Keratinocyte (primary cell): ENCODE results near the gene SGSM1. TPM values are rescaled to one million over a fixed set of nuclear protein-coding genes. Genes with fewer than 3 reads are reported as not detected.

ENCODE experiments used
- DNase-seq: peaks from one replicate; pipeline ENCODE4 v3.0.0-alpha.2; 2011; ENCODE audit warnings: low read depth, missing footprints, low spot score
- FAIRE-seq: peaks from 2 replicates; lab custom pipeline; 2011; peaks lifted over from hg19 to GRCh38; lab: Jason Lieb, UNC
- H2AFZ ChIP-seq: 2 replicates; pipeline ENCODE4 v1.6.0; 2012; ENCODE audit warnings: low read length, control low read depth, inconsistent platforms; ENCODE audit not compliant: control insufficient read depth
- H3K27ac ChIP-seq: 2 replicates; pipeline ENCODE4 v1.5.1; 2011; ENCODE audit warnings: low read length; ENCODE audit not compliant: control insufficient read depth, insufficient read depth
- H3K27me3 ChIP-seq: 3 replicates; pipeline ENCODE4 v1.6.0; 2011; ENCODE audit warnings: low read length; ENCODE audit not compliant: control insufficient read depth, insufficient read depth; ENCODE audit errors: extremely low read depth
- H3K36me3 ChIP-seq, 2 experiments: 2 replicates in 1 of 2; 3 replicates in 1 of 2; pipeline ENCODE4 v1.5.1; 2011; ENCODE audit warnings: low read length in 2 of 2, mild to moderate bottlenecking in 1 of 2; ENCODE audit not compliant: control insufficient read depth in 2 of 2, insufficient read depth in 2 of 2; ENCODE audit errors: extremely low read depth in 1 of 2
- H3K4me1 ChIP-seq: 3 replicates; pipeline ENCODE4 v1.5.1; 2011; ENCODE audit warnings: low read length; ENCODE audit not compliant: control insufficient read depth, insufficient read depth; ENCODE audit errors: extremely low read depth
- H3K4me2 ChIP-seq: 3 replicates; pipeline ENCODE4 v1.6.0; 2011; ENCODE audit warnings: low read depth, low read length; ENCODE audit not compliant: control insufficient read depth, insufficient read depth; ENCODE audit errors: extremely low read depth
- H3K4me3 ChIP-seq, 3 experiments: fragments of 200-600 bp in 1 of 3; sonication (generic) in 1 of 3; 2 replicates in 2 of 3; 3 replicates in 1 of 3; pipeline ENCODE4 v1.5.1; 2011 to 2016; ENCODE audit warnings: low read length in 3 of 3, mild to moderate bottlenecking in 3 of 3, control low read depth in 2 of 3, inconsistent platforms in 1 of 3, low read depth in 1 of 3, mixed read lengths in 1 of 3, mixed run types in 1 of 3, moderate library complexity in 1 of 3; ENCODE audit not compliant: control insufficient read depth in 2 of 3, insufficient read depth in 2 of 3; ENCODE audit errors: extremely low read depth in 1 of 3
- H3K79me2 ChIP-seq: 2 replicates; pipeline ENCODE4 v1.6.0; 2012; ENCODE audit warnings: low read length; ENCODE audit not compliant: control insufficient read depth, insufficient read depth
- H3K9ac ChIP-seq: 3 replicates; pipeline ENCODE4 v1.6.0; 2011; ENCODE audit warnings: low read length; ENCODE audit not compliant: control insufficient read depth, insufficient read depth; ENCODE audit errors: extremely low read depth
- H3K9me1 ChIP-seq: 3 replicates; pipeline ENCODE4 v1.6.0; 2011; ENCODE audit warnings: low read length; ENCODE audit not compliant: control insufficient read depth, insufficient read depth; ENCODE audit errors: extremely low read depth
- H3K9me3 ChIP-seq: 2 replicates; pipeline ENCODE4 v1.5.1; 2012; ENCODE audit warnings: low read depth, low read length; ENCODE audit not compliant: control insufficient read depth
- H4K20me1 ChIP-seq: 3 replicates; pipeline ENCODE4 v1.6.0; 2011; ENCODE audit warnings: low read length; ENCODE audit not compliant: control insufficient read depth, insufficient read depth; ENCODE audit errors: extremely low read depth
- EZH2 ChIP-seq: IDR thresholded peaks from one replicate; pipeline ENCODE4 v1.6.1; 2012; ENCODE audit warnings: inconsistent platforms, mild to moderate bottlenecking, low read length, moderate library complexity
- dilution Hi-C: fragments of 300-500 bp; cut with MboI; formaldehyde crosslinking; loops from one replicate; pipeline ENCODE4 v1.7.0; 2020; ENCODE audit warnings: low sequenced_read_pairs; ENCODE audit not compliant: extremely low pct_ligation_motif_present
- polyA plus RNA-seq, 5 experiments: library from polyadenylated mRNA; depleted of rRNA in 3 of 5; stranded (reverse) in 3 of 5; stranded (forward) in 1 of 5; unstranded in 1 of 5; fragments of >200 nt; gene quantifications; 1 replicate in 1 of 5; 2 replicates in 3 of 5; 3 replicates in 1 of 5; pipeline versions ENCODE4 v1.2.1 to v1.2.3, GENCODE V29; 2011 to 2012; ENCODE audit warnings: missing spikeins in 2 of 5, low read depth in 1 of 5, low replicate concordance in 1 of 5
- TF ChIP-seq, protein P1 (sequence below), 3 experiments: IDR thresholded peaks in 1 of 3; conservative IDR thresholded peaks in 1 of 3; optimal IDR thresholded peaks in 1 of 3; 2 replicates in 2 of 3; 3 replicates in 1 of 3; pipeline versions ENCODE3 to v1.5.1; 2011; ENCODE audit warnings: low read length in 3 of 3, mild to moderate bottlenecking in 3 of 3, moderate library complexity in 2 of 3, control low read depth in 1 of 3, inconsistent platforms in 1 of 3; ENCODE audit not compliant: insufficient read depth in 2 of 3; ENCODE audit errors: extremely low read depth in 1 of 3

SGSM1 gene
- polyA plus RNA-seq, 1 donor (not counting 4 experiments of a cell fraction or from before 2014, with no cell fraction given): not detected

DNA sequence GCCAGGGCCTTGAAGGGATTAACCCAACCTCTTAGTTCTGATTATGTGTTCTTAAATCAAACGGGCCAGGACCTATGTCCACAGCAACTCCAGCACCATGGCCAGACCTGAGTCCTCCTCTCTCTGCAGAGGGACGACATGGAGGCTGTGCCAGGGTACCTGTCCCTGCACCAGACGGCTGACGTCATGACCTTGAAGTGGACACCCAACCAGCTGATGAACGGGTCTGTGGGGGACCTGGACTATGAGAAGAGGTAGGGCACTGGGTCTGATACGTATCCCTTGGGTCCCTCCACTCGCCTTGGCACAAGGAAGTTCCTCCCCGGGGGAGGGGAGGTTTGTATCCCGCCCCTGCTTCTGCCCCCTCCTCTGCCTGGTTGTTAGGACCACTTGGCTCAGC lies 53.6 kb downstream of the SGSM1 start:
- FAIRE-seq (no peak), DNase-seq (no peak)
- no peak overlapping the region for H3K4me2 ChIP-seq
- H3K9ac ChIP-seq: no peak overlapping the region
- no peaks in the 10 kb centered on the region for H3K27me3 ChIP-seq
- no peak overlapping the region for H2AFZ ChIP-seq
- dilution Hi-C loops: no loop called here
- no peak overlapping the region for H3K4me3 ChIP-seq
- H3K79me2 ChIP-seq: no peaks in the 10 kb centered on the region
- H3K9me1 ChIP-seq: no peaks in the 10 kb centered on the region
- H3K27ac ChIP-seq: no peak overlapping the region
- H3K4me1 ChIP-seq: no peaks in the 10 kb centered on the region
- H3K9me3 ChIP-seq: no peaks in the 10 kb centered on the region
- TF ChIP-seq, protein P1, sequence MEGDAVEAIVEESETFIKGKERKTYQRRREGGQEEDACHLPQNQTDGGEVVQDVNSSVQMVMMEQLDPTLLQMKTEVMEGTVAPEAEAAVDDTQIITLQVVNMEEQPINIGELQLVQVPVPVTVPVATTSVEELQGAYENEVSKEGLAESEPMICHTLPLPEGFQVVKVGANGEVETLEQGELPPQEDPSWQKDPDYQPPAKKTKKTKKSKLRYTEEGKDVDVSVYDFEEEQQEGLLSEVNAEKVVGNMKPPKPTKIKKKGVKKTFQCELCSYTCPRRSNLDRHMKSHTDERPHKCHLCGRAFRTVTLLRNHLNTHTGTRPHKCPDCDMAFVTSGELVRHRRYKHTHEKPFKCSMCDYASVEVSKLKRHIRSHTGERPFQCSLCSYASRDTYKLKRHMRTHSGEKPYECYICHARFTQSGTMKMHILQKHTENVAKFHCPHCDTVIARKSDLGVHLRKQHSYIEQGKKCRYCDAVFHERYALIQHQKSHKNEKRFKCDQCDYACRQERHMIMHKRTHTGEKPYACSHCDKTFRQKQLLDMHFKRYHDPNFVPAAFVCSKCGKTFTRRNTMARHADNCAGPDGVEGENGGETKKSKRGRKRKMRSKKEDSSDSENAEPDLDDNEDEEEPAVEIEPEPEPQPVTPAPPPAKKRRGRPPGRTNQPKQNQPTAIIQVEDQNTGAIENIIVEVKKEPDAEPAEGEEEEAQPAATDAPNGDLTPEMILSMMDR (optimal IDR thresholded peaks at IDR 0.05 in 1 of 3, IDR thresholded peaks at IDR 0.05 in 1 of 3, conservative IDR thresholded peaks at IDR 0.05 in 1 of 3; ENCODE audit: extremely low read depth in 1 of 3, insufficient read depth in 2 of 3, low read length in 3 of 3): no peak
- no peak for TF ChIP-seq EZH2
- no peaks in the 10 kb centered on the region for H3K36me3 ChIP-seq
- H4K20me1 ChIP-seq: no peaks in the 10 kb centered on the region

DNA sequence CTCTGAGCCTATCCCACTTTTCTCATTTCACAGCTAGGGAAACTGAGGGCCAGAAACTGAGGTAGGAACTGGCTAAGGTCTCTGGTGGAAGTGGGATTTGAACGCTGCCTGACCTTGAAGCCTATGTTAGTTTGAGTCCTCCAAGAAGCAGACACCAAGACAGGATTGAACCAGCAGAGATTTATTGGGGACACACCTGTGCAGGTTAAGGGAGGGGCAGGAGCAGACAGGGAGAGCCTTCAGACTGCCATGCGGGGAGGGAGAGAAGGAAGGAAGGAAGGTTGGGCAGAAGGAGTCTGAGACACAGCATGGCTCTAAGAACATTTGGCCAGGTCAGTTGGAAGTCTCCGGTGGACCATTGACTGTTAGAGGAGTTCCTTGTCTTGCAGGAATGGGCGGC lies 59.5 kb downstream of the SGSM1 start:
- FAIRE-seq (no peak), DNase-seq (no peak)
- TF ChIP-seq, protein P1 (optimal IDR thresholded peaks at IDR 0.05 in 1 of 3, IDR thresholded peaks at IDR 0.05 in 1 of 3, conservative IDR thresholded peaks at IDR 0.05 in 1 of 3; ENCODE audit: extremely low read depth in 1 of 3, insufficient read depth in 2 of 3, low read length in 3 of 3): no peak
- no peak for TF ChIP-seq EZH2
- Histone ChIP-seq H3K4me3 (no peak overlapping the region), H3K36me3 (no peaks in the 10 kb centered on the region), H2AFZ (no peak overlapping the region), H4K20me1 (no peaks in the 10 kb centered on the region), H3K4me1 (no peaks in the 10 kb centered on the region), H3K9me1 (peaks cover 2% of the 10 kb centered on the region), H3K9ac (no peak overlapping the region), H3K27ac (no peak overlapping the region), H3K4me2 (no peak overlapping the region), H3K9me3 (no peaks in the 10 kb centered on the region), H3K27me3 (no peaks in the 10 kb centered on the region), H3K79me2 (no peaks in the 10 kb centered on the region)
- dilution Hi-C loops: no loop called here
